DOHH2 (cell line): Measurements from ENCODE around the gene DOCK4.

ENCODE experiments used
- H3F3A ChIP-seq: fragments of 200-600 bp; sonication (generic), shearing (Covaris generic); 2 replicates; pipeline ENCODE4 v1.6.0; 2016; ENCODE audit warnings: antibody characterized with exemption, mild to moderate bottlenecking; ENCODE audit not compliant: control insufficient read depth, insufficient read depth
- H3K27ac ChIP-seq: fragments of 200-600 bp; sonication (generic); 2 replicates; pipeline ENCODE4 v1.5.1; 2014; ENCODE audit warnings: low read depth, mild to moderate bottlenecking, low read length, moderate library complexity
- H3K27me3 ChIP-seq: fragments of 200-600 bp; sonication (generic); 2 replicates; pipeline ENCODE4 v1.6.1; 2014; ENCODE audit warnings: mild to moderate bottlenecking, low read length, mixed read lengths; ENCODE audit not compliant: control insufficient read depth
- H3K36me3 ChIP-seq: fragments of 200-600 bp; sonication (generic); 2 replicates; pipeline ENCODE4 v1.6.1; 2014; ENCODE audit warnings: mild to moderate bottlenecking, low read length, moderate library complexity, mixed read lengths; ENCODE audit not compliant: control insufficient read depth
- H3K4me1 ChIP-seq: fragments of 200-600 bp; sonication (generic); 2 replicates; pipeline ENCODE4 v1.6.1; 2014; ENCODE audit warnings: mild to moderate bottlenecking, low read length, mixed read lengths; ENCODE audit not compliant: control insufficient read depth
- H3K4me2 ChIP-seq: fragments of 200-600 bp; sonication (generic); 2 replicates; pipeline ENCODE4 v1.6.0; 2014; ENCODE audit warnings: mild to moderate bottlenecking, low read length, moderate library complexity
- H3K4me3 ChIP-seq: fragments of 200-600 bp; sonication (generic); 2 replicates; pipeline ENCODE4 v1.5.1; 2014; ENCODE audit warnings: mild to moderate bottlenecking, low read length, mixed read lengths
- H3K79me2 ChIP-seq: fragments of 200-600 bp; sonication (generic); 2 replicates; pipeline ENCODE4 v1.6.1; 2014; ENCODE audit warnings: mild to moderate bottlenecking, low read length, mixed read lengths; ENCODE audit not compliant: control insufficient read depth
- H3K9me2 ChIP-seq: fragments of 200-600 bp; sonication (generic); replicated peaks from 2 replicates; pipeline ENCODE4 v1.6.1; 2014; ENCODE audit warnings: mild to moderate bottlenecking, low read length, mixed read lengths; ENCODE audit not compliant: control insufficient read depth
- H3K9me3 ChIP-seq: fragments of 200-600 bp; sonication (generic); 2 replicates; pipeline ENCODE4 v1.6.1; 2014; ENCODE audit warnings: antibody characterized with exemption, low read length, mixed read lengths; ENCODE audit not compliant: control insufficient read depth, insufficient read depth
- H4K20me1 ChIP-seq: fragments of 200-600 bp; sonication (generic); 2 replicates; pipeline ENCODE4 v1.6.0; 2014; ENCODE audit warnings: low read depth, mild to moderate bottlenecking, antibody characterized with exemption, low read length, moderate library complexity; ENCODE audit not compliant: control insufficient read depth, insufficient read depth
- EZH2phosphoT487 ChIP-seq: fragments of 200-600 bp; sonication (generic); IDR thresholded peaks from 2 replicates; pipeline ENCODE4 v1.6.1; 2017; ENCODE audit warnings: borderline replicate concordance, mild to moderate bottlenecking, antibody characterized with exemption, low read length, moderate library complexity, mixed read lengths
- TF ChIP-seq, protein P1 (sequence below): fragments of 200-600 bp; sonication (generic); IDR thresholded peaks from one replicate; pipeline ENCODE4 v1.5.1; 2014; ENCODE audit warnings: antibody characterized with exemption, mild to moderate bottlenecking, low read depth, low read length; ENCODE audit not compliant: poor library complexity, severe bottlenecking

Gene DOCK4

DNA sequence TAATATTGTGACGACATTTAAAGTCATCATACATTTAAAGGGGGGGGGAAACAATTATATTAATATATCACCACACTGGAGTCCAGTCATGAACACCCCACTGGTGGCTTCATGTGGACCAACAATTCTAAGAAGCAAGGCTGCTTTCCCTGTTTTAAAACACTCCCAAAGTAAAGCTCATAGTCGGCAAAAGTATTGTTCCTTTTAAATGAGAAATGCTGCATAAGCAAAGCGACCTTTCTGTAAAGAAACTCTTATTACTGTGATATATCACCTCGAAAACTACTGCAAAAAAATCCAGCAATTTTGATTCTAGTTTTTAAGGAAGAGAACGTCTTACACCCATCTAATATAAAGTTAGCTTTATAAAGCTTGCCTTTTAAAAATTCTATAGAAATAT, 112.8 kb downstream of the DOCK4 start:
- Histone ChIP-seq H3K79me2 (no peaks in the 10 kb centered on the region), H3F3A (no peaks in the 10 kb centered on the region), H3K9me3 (no peaks in the 10 kb centered on the region), H3K9me2 (no peaks in the 10 kb centered on the region), H3K36me3 (no peaks in the 10 kb centered on the region), H4K20me1 (no peaks in the 10 kb centered on the region), H3K4me2 (no peak overlapping the region), H3K4me1 (no peaks in the 10 kb centered on the region), H3K4me3 (no peak overlapping the region), H3K27me3 (peaks cover 5% of the 10 kb centered on the region; the same call in 1 of the 2 replicates), H3K27ac (no peak overlapping the region)
- TF ChIP-seq EZH2phosphoT487: no peak
- TF ChIP-seq, protein P1, sequence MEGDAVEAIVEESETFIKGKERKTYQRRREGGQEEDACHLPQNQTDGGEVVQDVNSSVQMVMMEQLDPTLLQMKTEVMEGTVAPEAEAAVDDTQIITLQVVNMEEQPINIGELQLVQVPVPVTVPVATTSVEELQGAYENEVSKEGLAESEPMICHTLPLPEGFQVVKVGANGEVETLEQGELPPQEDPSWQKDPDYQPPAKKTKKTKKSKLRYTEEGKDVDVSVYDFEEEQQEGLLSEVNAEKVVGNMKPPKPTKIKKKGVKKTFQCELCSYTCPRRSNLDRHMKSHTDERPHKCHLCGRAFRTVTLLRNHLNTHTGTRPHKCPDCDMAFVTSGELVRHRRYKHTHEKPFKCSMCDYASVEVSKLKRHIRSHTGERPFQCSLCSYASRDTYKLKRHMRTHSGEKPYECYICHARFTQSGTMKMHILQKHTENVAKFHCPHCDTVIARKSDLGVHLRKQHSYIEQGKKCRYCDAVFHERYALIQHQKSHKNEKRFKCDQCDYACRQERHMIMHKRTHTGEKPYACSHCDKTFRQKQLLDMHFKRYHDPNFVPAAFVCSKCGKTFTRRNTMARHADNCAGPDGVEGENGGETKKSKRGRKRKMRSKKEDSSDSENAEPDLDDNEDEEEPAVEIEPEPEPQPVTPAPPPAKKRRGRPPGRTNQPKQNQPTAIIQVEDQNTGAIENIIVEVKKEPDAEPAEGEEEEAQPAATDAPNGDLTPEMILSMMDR: no peak

DNA sequence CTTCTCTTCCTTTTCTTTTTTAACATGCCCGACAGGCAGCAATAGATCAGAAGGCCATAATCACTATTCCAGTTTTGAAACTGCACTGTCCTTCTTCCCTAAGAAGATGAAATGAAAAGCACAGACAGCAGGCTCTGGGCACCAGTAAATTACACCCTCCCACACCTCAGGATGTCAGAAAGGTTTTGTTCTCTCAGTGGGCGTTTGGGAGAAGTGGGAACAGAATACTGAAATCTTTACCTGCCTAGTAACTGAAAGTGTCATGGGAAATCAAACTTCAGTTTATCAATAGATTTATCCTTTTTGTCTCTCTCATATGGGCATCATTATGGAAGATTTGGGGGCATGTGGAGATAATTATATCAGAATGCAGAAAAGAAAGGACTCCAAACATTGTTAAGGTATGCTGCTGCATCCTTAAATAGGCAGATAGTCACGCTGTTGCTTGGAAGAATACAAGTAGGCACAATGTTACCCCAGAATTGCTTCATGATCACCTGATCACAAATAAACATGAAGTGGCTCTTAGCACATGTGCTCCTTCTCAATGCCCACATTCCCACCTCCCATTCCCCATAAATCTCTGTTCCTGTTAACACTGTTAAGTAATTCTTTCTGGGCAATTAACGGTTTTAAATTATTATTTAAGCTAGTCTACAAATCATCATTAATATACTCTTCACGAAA, 113.3 kb downstream of the DOCK4 start:
- Histone ChIP-seq H3K36me3 (no peaks in the 10 kb centered on the region), H3F3A (no peaks in the 10 kb centered on the region), H3K79me2 (no peaks in the 10 kb centered on the region), H3K4me1 (no peaks in the 10 kb centered on the region), H3K9me3 (no peaks in the 10 kb centered on the region), H3K4me3 (no peak overlapping the region), H3K27me3 (peaks cover 5% of the 10 kb centered on the region; the same call in 1 of the 2 replicates), H3K27ac (no peak overlapping the region), H4K20me1 (no peaks in the 10 kb centered on the region), H3K4me2 (no peak overlapping the region), H3K9me2 (no peaks in the 10 kb centered on the region)
- no peak for TF ChIP-seq EZH2phosphoT487

DNA sequence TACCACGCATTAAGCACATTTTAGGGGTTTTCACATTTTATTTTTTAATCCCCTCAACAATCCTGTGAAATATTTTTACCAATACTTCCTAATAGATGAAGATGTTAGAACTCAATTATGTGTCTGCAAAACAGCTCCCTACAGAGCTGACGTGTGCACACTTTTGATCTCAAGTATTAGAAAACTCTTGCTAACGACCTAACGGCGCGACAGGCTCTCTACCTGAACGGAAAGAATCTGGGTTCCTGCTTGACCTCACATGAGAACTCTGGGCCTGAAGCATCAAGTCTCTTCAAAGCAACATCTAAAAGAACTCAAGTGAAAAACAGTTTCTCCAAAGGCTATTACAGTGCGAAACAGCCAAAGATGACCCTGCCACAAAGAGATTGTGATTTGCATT, 113.9 kb downstream of the DOCK4 start:
- peaks cover 7% of the 10 kb centered on the region; the same call in 1 of the 2 replicates for H3K27me3 ChIP-seq
- no peak overlapping the region for H3K4me2 ChIP-seq
- H3K9me3 ChIP-seq: no peaks in the 10 kb centered on the region
- no peak overlapping the region for H3K27ac ChIP-seq
- no peak overlapping the region for H3K4me3 ChIP-seq
- H3K79me2 ChIP-seq: no peaks in the 10 kb centered on the region
- H3K9me2 ChIP-seq: no peaks in the 10 kb centered on the region
- H4K20me1 ChIP-seq: no peaks in the 10 kb centered on the region
- H3F3A ChIP-seq: no peaks in the 10 kb centered on the region
- H3K4me1 ChIP-seq: no peaks in the 10 kb centered on the region
- no peaks in the 10 kb centered on the region for H3K36me3 ChIP-seq
- TF ChIP-seq, protein P1: no peak
- TF ChIP-seq EZH2phosphoT487: no peak

DNA sequence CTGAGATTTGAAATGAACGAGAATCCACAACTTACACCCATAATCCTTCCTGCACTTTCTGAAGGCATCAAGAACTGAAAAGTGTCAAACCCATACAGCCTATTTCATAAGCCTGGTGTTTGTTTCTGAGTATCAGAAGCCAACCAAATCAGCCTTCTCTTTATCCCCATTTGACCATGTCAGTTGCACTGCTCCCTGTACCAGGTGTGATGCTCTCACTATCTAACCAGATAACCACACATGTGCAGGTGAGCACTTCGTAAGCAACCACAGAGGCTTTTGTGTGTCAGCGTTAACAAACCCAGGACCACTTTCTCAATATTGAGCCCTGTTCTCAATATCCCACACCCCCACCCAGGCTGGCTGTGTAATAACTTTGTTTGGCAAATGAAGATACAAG, 114.4 kb downstream of the DOCK4 start:
- H3K9me3 ChIP-seq: no peaks in the 10 kb centered on the region
- H3K36me3 ChIP-seq: no peaks in the 10 kb centered on the region
- H3F3A ChIP-seq: no peaks in the 10 kb centered on the region
- H3K79me2 ChIP-seq: no peaks in the 10 kb centered on the region
- H3K4me3 ChIP-seq: no peak overlapping the region
- no peak overlapping the region for H3K4me2 ChIP-seq
- TF ChIP-seq, protein P1: no peak
- no peak for TF ChIP-seq EZH2phosphoT487
- no peak overlapping the region for H3K27ac ChIP-seq
- H3K4me1 ChIP-seq: no peaks in the 10 kb centered on the region
- H3K27me3 ChIP-seq: peaks cover 7% of the 10 kb centered on the region; the same call in 1 of the 2 replicates
- no peaks in the 10 kb centered on the region for H3K9me2 ChIP-seq
- no peaks in the 10 kb centered on the region for H4K20me1 ChIP-seq
